Trophoblast cell (in vitro differentiated cells and primary cell): ENCODE results near the gene NOTCH4.

ENCODE experiments used
- DNase-seq, 2 donors: peaks; one replicate each; pipeline ENCODE4 v3.0.0-alpha.2; 2016
- H2AFZ ChIP-seq: 2 replicates; pipeline ENCODE4 v1.6.1; 2013; ENCODE audit warnings: low read length, moderate library complexity, mild to moderate bottlenecking; ENCODE audit not compliant: insufficient read depth, poor library complexity
- H2AK5ac ChIP-seq: 2 replicates; pipeline ENCODE4 v1.6.1; 2013; ENCODE audit warnings: mild to moderate bottlenecking, low read length
- H2BK120ac ChIP-seq: 2 replicates; pipeline ENCODE4 v1.6.1; 2013; ENCODE audit warnings: low read length, mild to moderate bottlenecking, moderate library complexity; ENCODE audit not compliant: insufficient read depth, poor library complexity
- H2BK12ac ChIP-seq: 2 replicates; pipeline ENCODE4 v1.6.1; 2013; ENCODE audit warnings: mild to moderate bottlenecking, low read length, moderate library complexity
- H2BK5ac ChIP-seq: 2 replicates; pipeline ENCODE4 v1.6.1; 2013; ENCODE audit warnings: low read length, low read depth, moderate library complexity, mild to moderate bottlenecking; ENCODE audit not compliant: poor library complexity
- H3K14ac ChIP-seq: 2 replicates; pipeline ENCODE4 v1.6.1; 2013; ENCODE audit warnings: mild to moderate bottlenecking, low read length
- H3K18ac ChIP-seq: 2 replicates; pipeline ENCODE4 v1.6.1; 2013; ENCODE audit warnings: mild to moderate bottlenecking, low read length
- H3K23ac ChIP-seq: 2 replicates; pipeline ENCODE4 v1.6.1; 2013; ENCODE audit warnings: low read length
- H3K27ac ChIP-seq: 2 replicates; pipeline ENCODE4 v1.5.1; 2013; ENCODE audit warnings: low read depth, mild to moderate bottlenecking, inconsistent platforms, low read length, moderate library complexity
- H3K27me3 ChIP-seq: 2 replicates; pipeline ENCODE4 v1.6.1; 2013; ENCODE audit warnings: inconsistent platforms, mild to moderate bottlenecking, low read length, moderate library complexity; ENCODE audit not compliant: insufficient read depth
- H3K36me3 ChIP-seq, 2 experiments: 1 replicate in 1 of 2; 2 replicates in 1 of 2; pipeline ENCODE4 v1.6.1; 2013; ENCODE audit warnings: low read length in 2 of 2, mild to moderate bottlenecking in 2 of 2, moderate library complexity in 1 of 2; ENCODE audit not compliant: insufficient read depth in 2 of 2, control insufficient read depth in 1 of 2
- H3K4ac ChIP-seq: 2 replicates; pipeline ENCODE4 v1.6.1; 2013; ENCODE audit warnings: low read depth, mild to moderate bottlenecking, low read length, moderate library complexity
- H3K4me1 ChIP-seq, 2 experiments: 1 replicate in 1 of 2; 2 replicates in 1 of 2; pipeline ENCODE4 v1.6.1; 2013; ENCODE audit warnings: low read length in 2 of 2, mild to moderate bottlenecking in 2 of 2, moderate library complexity in 1 of 2; ENCODE audit not compliant: insufficient read depth in 2 of 2, control insufficient read depth in 1 of 2
- H3K4me2 ChIP-seq: 2 replicates; pipeline ENCODE4 v1.6.1; 2013; ENCODE audit warnings: inconsistent platforms, mild to moderate bottlenecking, low read length, moderate library complexity
- H3K4me3 ChIP-seq: 2 replicates; pipeline ENCODE4 v1.5.1; 2013; ENCODE audit warnings: mild to moderate bottlenecking, low read depth, low read length, inconsistent platforms
- H3K79me1 ChIP-seq: one replicate; pipeline ENCODE4 v1.6.1; 2013; ENCODE audit warnings: low read length
- H3K79me2 ChIP-seq: 2 replicates; pipeline ENCODE4 v1.6.1; 2013; ENCODE audit warnings: low read length, mild to moderate bottlenecking; ENCODE audit not compliant: control insufficient read depth, insufficient read depth, poor library complexity
- H3K9ac ChIP-seq: 2 replicates; pipeline ENCODE4 v1.6.1; 2013; ENCODE audit warnings: mild to moderate bottlenecking, low read length
- H3K9me3 ChIP-seq: 2 replicates; pipeline ENCODE4 v1.6.1; 2013; ENCODE audit warnings: low read depth, mild to moderate bottlenecking, control low read depth, inconsistent platforms, low read length; ENCODE audit not compliant: insufficient read depth
- H4K12ac ChIP-seq: 2 replicates; pipeline ENCODE4 v1.6.1; 2013; ENCODE audit warnings: low read depth, mild to moderate bottlenecking, low read length, moderate library complexity
- H4K8ac ChIP-seq: 2 replicates; pipeline ENCODE4 v1.6.1; 2013; ENCODE audit warnings: low read depth, mild to moderate bottlenecking, low read length, moderate library complexity
- H4K91ac ChIP-seq: one replicate; pipeline ENCODE4 v1.6.1; 2013; ENCODE audit warnings: low read depth, mild to moderate bottlenecking, low read length, moderate library complexity
- WGBS: extraction: QIAGEN DNeasy Blood & Tissue Kit; methylation state at CpG from one replicate; pipeline ENCODE4 v1.1.7; 2013; ENCODE audit warnings: missing lambda C conversion rate; ENCODE audit not compliant: insufficient read length, insufficient coverage; ENCODE audit errors: extremely low coverage; 5-methylcytosine and 5-hydroxymethylcytosine counted together

Gene NOTCH4

DNA sequence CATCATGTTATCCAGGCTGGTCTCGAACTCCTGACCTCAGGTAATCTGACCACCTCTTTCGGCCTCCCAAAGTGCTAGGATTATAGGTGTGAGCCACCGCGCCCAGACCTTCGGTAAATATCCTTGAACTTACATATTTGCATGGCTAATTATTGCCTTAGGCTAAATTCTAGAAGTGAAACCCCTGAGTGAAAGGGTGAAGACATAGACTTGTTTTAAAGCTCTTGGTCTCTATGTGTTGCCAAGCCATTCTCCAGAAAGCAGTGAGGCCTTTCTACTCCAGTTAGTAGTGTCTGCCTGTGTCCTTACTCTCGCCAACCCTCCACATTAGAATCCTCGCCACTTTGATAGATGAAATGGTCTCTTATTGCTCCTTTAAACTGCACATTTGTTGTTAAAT lies 2.6 kb upstream of the NOTCH4 start:
- no peak overlapping the region for H3K27ac ChIP-seq
- no peak overlapping the region for H2BK12ac ChIP-seq
- H2AFZ ChIP-seq, result no peak overlapping the region
- peaks cover 2% of the 10 kb centered on the region for H3K9me3 ChIP-seq
- H3K79me2 ChIP-seq, result no peaks in the 10 kb centered on the region
- no CpG with 5 or more reads among the region's 7 CpGs for WGBS
- H2BK120ac ChIP-seq, result no peak overlapping the region
- H3K4me2 ChIP-seq, result no peak overlapping the region
- DNase-seq, result no peak
- no peak overlapping the region for H3K9ac ChIP-seq
- H3K36me3 ChIP-seq, result no peaks in the 10 kb centered on the region
- H3K18ac ChIP-seq, result no peak overlapping the region
- H2AK5ac ChIP-seq, result no peak overlapping the region
- no peaks in the 10 kb centered on the region for H3K27me3 ChIP-seq
- H3K4me3 ChIP-seq, result no peak overlapping the region
- H3K4ac ChIP-seq, result no peak overlapping the region
- no peak overlapping the region for H3K23ac ChIP-seq
- no peak overlapping the region for H4K91ac ChIP-seq
- no peak overlapping the region for H4K8ac ChIP-seq
- H4K12ac ChIP-seq, result no peak overlapping the region
- no peak overlapping the region for H2BK5ac ChIP-seq
- H3K79me1 ChIP-seq, result no peaks in the 10 kb centered on the region
- H3K14ac ChIP-seq, result no peak overlapping the region
- H3K4me1 ChIP-seq, result no peaks in the 10 kb centered on the region

DNA sequence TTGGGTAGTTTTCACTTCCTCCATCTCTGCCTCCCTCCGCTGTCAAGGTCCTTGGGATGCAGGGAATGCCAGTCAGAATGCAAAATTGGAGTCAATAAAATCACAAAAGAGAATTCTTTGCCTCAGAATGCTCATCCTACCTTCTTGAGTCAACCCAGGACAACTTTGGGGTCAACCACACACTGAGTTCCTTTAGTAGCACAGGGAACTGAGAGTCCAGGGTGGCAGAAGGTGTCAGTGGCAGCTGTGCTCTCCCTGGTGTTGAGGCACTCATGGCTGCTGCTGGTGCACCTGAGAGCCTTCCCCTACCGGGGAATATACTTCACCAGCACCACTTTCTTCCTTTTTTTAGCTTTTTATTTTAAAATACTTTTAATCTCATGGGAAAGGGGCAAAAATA lies 829 bp upstream of the NOTCH4 start:
- Histone ChIP-seq H3K9ac (no peak overlapping the region), H4K91ac (no peak overlapping the region), H3K4ac (no peak overlapping the region), H3K79me2 (no peaks in the 10 kb centered on the region), H3K79me1 (no peaks in the 10 kb centered on the region), H3K4me1 (no peaks in the 10 kb centered on the region), H2AK5ac (no peak overlapping the region), H3K4me3 (no peak overlapping the region), H3K36me3 (no peaks in the 10 kb centered on the region), H2BK12ac (no peak overlapping the region), H3K4me2 (no peak overlapping the region), H2AFZ (no peak overlapping the region), H3K14ac (no peak overlapping the region), H2BK120ac (no peak overlapping the region), H4K8ac (no peak overlapping the region), H3K18ac (no peak overlapping the region), H3K9me3 (peaks cover 2% of the 10 kb centered on the region), H2BK5ac (no peak overlapping the region), H3K27me3 (no peaks in the 10 kb centered on the region), H3K23ac (no peak overlapping the region), H4K12ac (no peak overlapping the region), H3K27ac (no peak overlapping the region)
- no CpG with 5 or more reads among the region's 2 CpGs for WGBS
- no peak for DNase-seq

DNA sequence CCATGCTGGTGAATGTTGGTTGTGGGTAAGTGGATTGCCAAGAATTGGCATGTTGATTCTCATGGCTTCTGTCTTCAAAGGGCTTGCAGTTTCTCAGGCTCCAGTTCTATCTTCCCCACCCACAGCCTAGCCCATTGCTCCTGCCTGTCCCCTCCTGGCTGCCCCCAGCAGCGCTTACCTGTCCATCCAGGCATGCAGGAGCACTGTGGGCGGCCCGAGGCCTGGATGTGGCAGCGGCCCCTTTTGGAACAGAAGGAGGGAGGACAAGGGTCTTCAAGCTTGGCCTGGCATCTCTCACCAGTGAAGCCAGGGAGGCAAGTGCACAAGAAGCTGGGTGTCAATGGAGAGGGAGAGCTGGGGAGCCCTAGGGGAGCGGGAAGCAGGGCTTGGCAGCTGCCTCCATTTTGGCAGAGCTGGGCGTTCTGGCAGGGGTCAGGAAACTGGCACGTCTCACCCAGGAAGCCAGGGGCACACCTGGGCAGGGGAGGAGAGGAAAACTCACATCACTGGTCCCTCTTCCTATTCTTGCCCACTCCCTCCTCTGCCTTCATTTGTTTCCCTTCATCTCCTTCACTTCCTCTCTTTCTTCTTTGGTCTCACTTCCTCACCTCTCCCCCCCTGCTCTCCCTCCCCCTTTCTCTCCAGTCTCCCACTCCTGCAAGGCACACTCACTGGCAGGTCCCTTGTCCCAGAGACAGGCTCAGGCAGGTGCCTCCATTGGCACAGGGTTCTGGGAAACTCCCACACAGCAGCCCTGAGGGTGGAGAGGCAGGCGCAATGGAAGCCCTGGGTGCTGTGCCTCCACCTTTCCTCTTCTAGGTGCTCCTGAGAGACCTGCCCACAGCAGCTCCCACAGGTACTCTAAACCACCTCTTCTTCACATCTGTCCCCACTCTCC lies 1.3 kb downstream of the NOTCH4 start:
- H2BK12ac ChIP-seq, result no peak overlapping the region
- no peak overlapping the region for H3K18ac ChIP-seq
- H3K9me3 ChIP-seq, result peaks cover 4% of the 10 kb centered on the region
- no peak overlapping the region for H4K12ac ChIP-seq
- H3K79me2 ChIP-seq, result no peaks in the 10 kb centered on the region
- no peak overlapping the region for H3K27ac ChIP-seq
- H4K8ac ChIP-seq, result no peak overlapping the region
- H3K4ac ChIP-seq, result no peak overlapping the region
- no peak overlapping the region for H3K23ac ChIP-seq
- H2AK5ac ChIP-seq, result no peak overlapping the region
- no peaks in the 10 kb centered on the region for H3K79me1 ChIP-seq
- no peak overlapping the region for H3K9ac ChIP-seq
- no peak for DNase-seq
- no peaks in the 10 kb centered on the region for H3K4me1 ChIP-seq
- no peaks in the 10 kb centered on the region for H3K36me3 ChIP-seq
- H3K14ac ChIP-seq, result no peak overlapping the region
- no peak overlapping the region for H4K91ac ChIP-seq
- H2BK120ac ChIP-seq, result no peak overlapping the region
- no CpG with 5 or more reads among the region's 8 CpGs for WGBS
- no peak overlapping the region for H2AFZ ChIP-seq
- no peak overlapping the region for H3K4me2 ChIP-seq
- no peak overlapping the region for H3K4me3 ChIP-seq
- H2BK5ac ChIP-seq, result no peak overlapping the region
- no peaks in the 10 kb centered on the region for H3K27me3 ChIP-seq

DNA sequence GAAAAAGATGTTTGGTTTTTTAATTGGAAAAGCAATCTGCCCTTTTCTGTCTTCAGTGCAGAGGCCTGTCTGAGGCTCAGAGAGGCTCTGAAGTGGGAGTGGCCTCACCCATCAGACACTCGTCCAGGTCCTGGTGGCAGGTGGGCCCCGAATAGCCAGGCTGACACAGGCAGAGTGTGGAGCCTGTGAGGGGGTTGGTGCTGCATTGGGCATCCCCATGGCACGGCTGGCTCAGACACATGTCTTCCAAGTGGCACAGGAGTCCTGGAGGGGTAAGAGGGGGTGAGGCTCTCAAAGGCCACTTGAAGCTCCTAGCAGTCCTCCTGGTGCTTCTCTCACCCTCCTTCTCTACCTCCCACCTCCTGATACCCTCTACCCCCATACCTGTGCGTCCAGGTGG lies 3.8 kb downstream of the NOTCH4 start:
- no peak overlapping the region for H3K23ac ChIP-seq
- H3K79me1 ChIP-seq, result no peaks in the 10 kb centered on the region
- H3K4me2 ChIP-seq, result no peak overlapping the region
- H3K27me3 ChIP-seq, result no peaks in the 10 kb centered on the region
- no peak overlapping the region for H4K8ac ChIP-seq
- H3K36me3 ChIP-seq, result no peaks in the 10 kb centered on the region
- H2AK5ac ChIP-seq, result no peak overlapping the region
- no peak overlapping the region for H2BK5ac ChIP-seq
- H4K12ac ChIP-seq, result no peak overlapping the region
- H2AFZ ChIP-seq, result no peak overlapping the region
- peaks cover 4% of the 10 kb centered on the region for H3K9me3 ChIP-seq
- H3K4me1 ChIP-seq, result no peaks in the 10 kb centered on the region
- H3K14ac ChIP-seq, result no peak overlapping the region
- no peak overlapping the region for H4K91ac ChIP-seq
- no peak overlapping the region for H3K27ac ChIP-seq
- H3K79me2 ChIP-seq, result no peaks in the 10 kb centered on the region
- no peak overlapping the region for H3K9ac ChIP-seq
- H3K4ac ChIP-seq, result no peak overlapping the region
- no peak for DNase-seq
- no peak overlapping the region for H3K18ac ChIP-seq
- no peak overlapping the region for H2BK12ac ChIP-seq
- WGBS, result no CpG with 5 or more reads among the region's 4 CpGs
- no peak overlapping the region for H3K4me3 ChIP-seq
- no peak overlapping the region for H2BK120ac ChIP-seq
